ENCODE data around the gene MRPS2.
"Not testable (repeated sequence)": the region's sequence is repeated elsewhere in the genome, so short reads cannot be mapped to it uniquely, and the experiment has no call there.

The MRPS2 gene

DNA sequence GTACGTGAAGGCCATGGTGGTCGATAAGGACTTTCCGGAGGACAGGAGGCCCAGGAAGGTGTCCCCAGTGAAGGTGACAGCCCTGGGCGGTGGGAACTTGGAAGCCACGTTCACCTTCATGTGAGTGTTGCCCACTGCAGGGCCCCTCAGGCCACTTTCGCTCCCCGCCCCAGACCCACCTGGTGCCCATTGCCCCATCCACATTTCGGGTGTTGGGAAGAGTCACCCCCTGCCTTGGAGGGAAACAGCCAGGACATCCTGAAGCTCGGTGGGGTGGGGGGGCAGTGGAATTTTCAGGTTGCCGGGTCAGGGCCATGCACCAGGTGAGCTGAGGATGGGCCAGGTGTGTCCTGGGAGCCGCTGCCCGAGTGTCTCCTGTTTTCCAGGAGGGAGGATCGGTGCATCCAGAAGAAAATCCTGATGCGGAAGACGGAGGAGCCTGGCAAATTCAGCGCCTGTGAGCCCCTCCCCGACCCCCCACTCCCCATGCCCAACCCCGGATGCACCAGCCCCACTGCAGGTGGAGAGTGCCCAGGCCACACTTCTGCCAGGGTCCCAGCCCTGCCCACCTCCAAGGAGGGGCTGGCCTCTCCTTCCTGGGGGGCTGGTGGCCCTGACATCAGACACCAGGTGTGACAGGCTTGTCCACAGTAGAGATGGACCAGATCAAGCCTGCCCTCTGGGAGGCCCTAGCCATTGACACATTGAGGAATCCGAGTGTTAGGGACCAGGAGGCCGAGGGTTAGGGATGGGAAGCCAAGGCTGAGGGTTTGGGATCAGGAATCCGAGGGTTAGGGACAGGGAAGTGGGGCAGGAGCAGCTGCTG lies 46.5 kb downstream of the MRPS2 start:
- H3K9me3 Mint-ChIP-seq, ATAC-seq, H3K36me3 Mint-ChIP-seq, H3K27ac Mint-ChIP-seq, H3K4me3 Mint-ChIP-seq, H3K4me1 Mint-ChIP-seq: not testable (repeated sequence)
- H3K27me3 Mint-ChIP-seq = peaks cover 26% of the 10 kb centered on the region

GRCh38 chr9:135547756-135548736 lies 47.6 kb downstream of the MRPS2 start:
- H3K9me3 Mint-ChIP-seq = no peaks in the 10 kb centered on the region
- no peaks in the 10 kb centered on the region for H3K4me1 Mint-ChIP-seq
- no peaks in the 10 kb centered on the region for H3K36me3 Mint-ChIP-seq
- no peak overlapping the region for H3K4me3 Mint-ChIP-seq
- ATAC-seq = no peak
- H3K27me3 Mint-ChIP-seq = peaks cover 26% of the 10 kb centered on the region
- H3K27ac Mint-ChIP-seq = no peak overlapping the region

DNA sequence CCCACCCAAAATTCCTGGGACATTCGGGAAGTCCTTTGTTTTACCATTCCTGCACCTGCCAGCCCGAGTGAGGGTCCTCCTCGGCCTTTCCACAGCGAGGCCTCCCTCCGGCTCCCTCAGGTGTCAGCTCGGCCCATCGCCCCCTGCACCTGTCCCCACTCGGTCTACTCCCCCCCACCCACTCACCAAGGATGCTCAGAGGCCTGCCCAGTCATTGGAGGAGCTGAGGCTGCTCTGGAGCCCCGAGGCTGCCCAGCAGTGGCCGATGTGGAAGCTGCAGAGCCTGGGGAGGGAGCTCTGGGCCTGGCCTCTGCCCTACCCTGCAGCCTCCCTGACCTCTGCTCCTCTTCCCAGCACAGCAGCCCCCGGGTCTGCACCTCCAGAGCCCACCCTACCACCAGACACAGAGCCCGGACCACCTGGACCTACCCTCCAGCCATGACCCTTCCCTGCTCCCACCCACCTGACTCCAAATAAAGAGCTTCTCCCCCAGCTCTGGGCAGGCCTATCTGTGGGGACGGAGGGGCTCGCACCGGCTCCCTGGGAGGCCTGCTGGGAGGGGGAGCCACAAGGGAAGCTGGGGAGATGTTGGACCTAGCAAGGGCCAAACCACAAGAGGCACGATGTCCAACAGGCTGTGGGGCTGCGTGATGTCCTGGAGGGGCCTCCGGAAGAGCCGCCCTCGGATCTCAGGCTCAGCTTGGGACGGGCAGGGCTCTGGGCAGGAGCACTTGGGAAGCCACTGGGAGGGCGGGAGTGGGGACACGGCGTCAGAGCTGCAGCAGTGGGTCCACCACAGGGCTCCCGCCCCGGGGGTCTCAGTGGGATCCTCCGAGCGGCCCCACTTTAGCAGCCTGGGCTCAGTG lies 49.2 kb downstream of the MRPS2 start:
- H3K4me3 Mint-ChIP-seq, H3K27ac Mint-ChIP-seq, H3K36me3 Mint-ChIP-seq, ATAC-seq, H3K9me3 Mint-ChIP-seq, H3K4me1 Mint-ChIP-seq: not testable (repeated sequence)
- H3K27me3 Mint-ChIP-seq = peaks cover 26% of the 10 kb centered on the region

GRCh38 chr9:135550344-135550918 lies 49.9 kb downstream of the MRPS2 start:
- Mint-ChIP-seq H3K27me3 (peaks cover 26% of the 10 kb centered on the region), H3K4me1 (no peaks in the 10 kb centered on the region), H3K9me3 (peaks cover 4% of the 10 kb centered on the region), H3K27ac (no peak overlapping the region), H3K36me3 (no peaks in the 10 kb centered on the region), H3K4me3 (no peak overlapping the region)
- ATAC-seq = no peak

GRCh38 chr9:135551031-135551430 lies 50.5 kb downstream of the MRPS2 start:
- H3K36me3 Mint-ChIP-seq = no peaks in the 10 kb centered on the region
- H3K27ac Mint-ChIP-seq = no peak overlapping the region
- H3K27me3 Mint-ChIP-seq = peaks cover 26% of the 10 kb centered on the region
- H3K9me3 Mint-ChIP-seq = peaks cover 4% of the 10 kb centered on the region
- no peak for ATAC-seq
- H3K4me1 Mint-ChIP-seq = no peaks in the 10 kb centered on the region
- no peak overlapping the region for H3K4me3 Mint-ChIP-seq

DNA sequence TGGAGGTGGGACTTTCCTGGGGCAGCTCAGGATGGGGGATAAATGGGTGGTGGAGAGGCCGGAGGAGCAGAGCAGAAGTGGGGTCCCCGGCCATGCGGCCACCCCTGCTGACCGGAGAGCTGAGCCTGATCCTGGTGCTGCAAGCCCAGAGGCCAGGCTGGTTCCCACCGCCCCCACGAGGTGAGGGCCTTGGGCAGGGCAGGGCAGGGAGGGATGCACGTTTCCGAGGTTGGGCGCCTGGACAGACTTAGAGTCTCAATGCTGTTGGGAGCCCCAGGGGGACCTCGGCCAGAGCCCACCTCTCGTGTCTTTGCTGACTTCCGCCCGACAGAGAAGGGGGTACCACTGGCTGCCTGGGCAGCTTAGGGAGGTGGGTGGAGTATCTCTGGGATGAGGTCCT lies 51.0 kb downstream of the MRPS2 start:
- Mint-ChIP-seq H3K9me3 (peaks cover 4% of the 10 kb centered on the region), H3K27ac (no peak overlapping the region), H3K36me3 (no peaks in the 10 kb centered on the region), H3K4me1 (no peaks in the 10 kb centered on the region), H3K27me3 (peaks cover 26% of the 10 kb centered on the region), H3K4me3 (no peak overlapping the region)
- ATAC-seq = no peak

GRCh38 chr9:135552021-135552697 lies 51.7 kb downstream of the MRPS2 start:
- no peak for ATAC-seq
- Mint-ChIP-seq H3K27ac (no peak overlapping the region), H3K27me3 (peaks cover 26% of the 10 kb centered on the region), H3K4me3 (no peak overlapping the region), H3K36me3 (no peaks in the 10 kb centered on the region), H3K4me1 (no peaks in the 10 kb centered on the region), H3K9me3 (peaks cover 4% of the 10 kb centered on the region)

DNA sequence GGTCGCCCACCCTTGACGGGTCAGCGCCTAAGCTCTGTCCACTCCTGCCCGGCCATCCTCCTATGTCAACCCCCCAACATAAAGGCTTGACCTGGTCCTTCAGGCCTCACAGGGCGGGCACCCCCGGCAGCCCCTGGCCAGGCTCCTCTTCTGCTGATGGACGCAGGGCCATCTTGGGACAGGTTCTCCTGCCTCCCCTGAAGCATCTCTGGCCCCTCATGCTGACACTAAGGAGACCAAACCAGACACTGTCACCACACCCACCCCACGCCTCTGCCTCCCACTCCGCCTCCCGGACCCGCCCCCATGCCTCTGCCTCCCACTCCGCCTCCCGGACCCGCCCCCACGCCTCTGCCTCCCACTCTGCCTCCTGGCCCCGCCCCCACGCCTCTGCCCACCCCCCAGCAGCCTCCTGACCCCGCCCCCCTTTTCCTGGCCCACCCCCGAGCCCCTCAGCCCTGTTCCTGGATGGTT lies 52.3 kb downstream of the MRPS2 start:
- H3K27me3 Mint-ChIP-seq = peaks cover 26% of the 10 kb centered on the region
- H3K36me3 Mint-ChIP-seq = no peaks in the 10 kb centered on the region
- H3K27ac Mint-ChIP-seq = no peak overlapping the region
- H3K4me1 Mint-ChIP-seq = no peaks in the 10 kb centered on the region
- no peak for ATAC-seq
- peaks cover 4% of the 10 kb centered on the region for H3K9me3 Mint-ChIP-seq
- H3K4me3 Mint-ChIP-seq = no peak overlapping the region
